ENCODE results near the gene RHBDL3. TPM values are rescaled to one million over a fixed set of nuclear protein-coding genes. Genes with fewer than 3 reads are reported as not detected.
"Not testable (repeated sequence)": the region's sequence is repeated elsewhere in the genome, so short reads cannot be mapped to it uniquely, and the experiment has no call there.

RHBDL3 gene
- total RNA-seq, 1 experiment from 2014 or later = 13.2 TPM

- Mint-ChIP-seq H3K27me3 (ENCODE audit: low read depth) (peaks cover 36% of the 10 kb centered on the region), H3K4me1 (peaks cover 40% of the 10 kb centered on the region), H3K27ac (no peak overlapping the region), H3K9me3 (no peaks in the 10 kb centered on the region), H3K36me3 (no peaks in the 10 kb centered on the region), H3K4me3 (no peak overlapping the region)
- TF ChIP-seq ZNF425 (CRISPR knock-in tag; conservative IDR thresholded peaks at IDR 0.05) (no peak), FOXP4 (CRISPR knock-in tag; IDR thresholded peaks at IDR 0.05) (no peak), GRHL2 (CRISPR knock-in tag; IDR thresholded peaks at IDR 0.05; ENCODE audit: insufficient replicate concordance, severe bottlenecking) (no peak), ZNF396 (CRISPR knock-in tag; IDR thresholded peaks at IDR 0.05; ENCODE audit: borderline replicate concordance) (no peak), JAZF1 (CRISPR knock-in tag; IDR thresholded peaks at IDR 0.05) (no peak), ZSCAN18 (CRISPR knock-in tag; IDR thresholded peaks at IDR 0.05) (no peak), CTCF (IDR thresholded peaks at IDR 0.05) (no peak), JUN (CRISPR knock-in tag; IDR thresholded peaks at IDR 0.05) (no peak), TEAD4 (CRISPR knock-in tag; IDR thresholded peaks at IDR 0.05) (no peak), E2F5 (CRISPR knock-in tag; IDR thresholded peaks at IDR 0.05) (no peak), CREB1 (CRISPR knock-in tag; IDR thresholded peaks at IDR 0.05) (no peak)
- DNase-seq (ENCODE audit: low spot score) (no peak), ATAC-seq (no peak)
- ChIA-PET POLR2A (interaction anchor here (0.6 to 1.1 kb wide), 2 partner anchors 22 to 29 kb away, joined by 3 read pairs; no protein-coding TSS in a partner anchor), CTCF (interaction anchor here (0.9 to 3.1 kb wide), 5 partner anchors 8 to 183 kb away, joined by 3 to 12 read pairs (median 5); partner anchors contain the start of gene PSMD11)
These were observed 4.3 kb upstream of the RHBDL3 start for GRCh38 chr17:32261417-32261736.

GRCh38 chr17:32261936-32262510, 3.6 kb upstream of the RHBDL3 start:
- H3K9me3 Mint-ChIP-seq = no peaks in the 10 kb centered on the region
- no peak for ATAC-seq
- POLR2A ChIA-PET = interaction anchor here (0.6 to 1.1 kb wide), 2 partner anchors 21 to 28 kb away, joined by 3 read pairs; no protein-coding TSS in a partner anchor
- H3K27me3 Mint-ChIP-seq (ENCODE audit: low read depth) = peaks cover 36% of the 10 kb centered on the region
- TF ChIP-seq KAT7 (CRISPR knock-in tag; IDR thresholded peaks at IDR 0.05; ENCODE audit: borderline replicate concordance) (no peak), ZSCAN18 (CRISPR knock-in tag; IDR thresholded peaks at IDR 0.05) (no peak)
- H3K27ac Mint-ChIP-seq = no peak overlapping the region
- peaks cover 43% of the 10 kb centered on the region for H3K4me1 Mint-ChIP-seq
- no peak for DNase-seq (ENCODE audit: low spot score)
- CTCF ChIA-PET = interaction anchor here (1.1 to 3.1 kb wide), 5 partner anchors 9 to 182 kb away, joined by 3 to 12 read pairs (median 5); partner anchors contain the start of gene PSMD11
- no peaks in the 10 kb centered on the region for H3K36me3 Mint-ChIP-seq
- no peak overlapping the region for H3K4me3 Mint-ChIP-seq

- H3K9me3 Mint-ChIP-seq; H3K36me3 Mint-ChIP-seq; H3K27ac Mint-ChIP-seq; ATAC-seq; POLR2A ChIA-PET; DNase-seq (ENCODE audit: low spot score); H3K4me3 Mint-ChIP-seq: not testable (repeated sequence)
- Mint-ChIP-seq H3K27me3 (ENCODE audit: low read depth) (peaks cover 46% of the 10 kb centered on the region), H3K4me1 (peaks cover 45% of the 10 kb centered on the region)
- CTCF ChIA-PET = interaction anchor here (1.0 to 3.1 kb wide), 6 partner anchors 10 to 181 kb away, joined by 4 to 20 read pairs (median 8); partner anchors contain the start of gene PSMD11
These were observed 2.1 kb upstream of the RHBDL3 start for GRCh38 chr17:32263515-32263914.
